Measurements from ENCODE around the gene UPF3A.
A peak's percentile ranks its signal among the peaks of the same experiment; 100 is the strongest.

The UPF3A gene

DNA sequence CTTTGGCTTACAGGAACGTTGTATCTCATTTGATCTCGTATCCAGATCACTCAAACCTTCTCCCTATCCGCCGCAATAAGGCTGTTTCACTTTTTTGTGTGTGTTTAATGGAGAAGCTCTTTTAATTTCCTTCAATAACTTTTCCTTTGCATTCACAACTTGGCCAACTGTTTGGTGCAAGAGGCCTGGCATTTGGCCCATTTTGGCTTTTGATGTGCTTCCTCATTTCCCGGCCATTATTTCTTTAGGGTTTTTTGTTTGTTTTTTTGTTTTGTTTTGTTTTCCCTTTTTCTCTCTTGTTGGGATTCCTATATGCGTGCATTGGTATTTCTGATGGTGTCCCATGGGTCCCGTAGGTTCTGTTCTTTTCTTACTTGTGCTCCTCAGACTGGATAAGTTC is 6.1 kb upstream of the UPF3A start:
- Histone ChIP-seq H3K9me3 (ENCODE audit: control insufficient read depth, insufficient read depth, low read length) (no peaks in the 10 kb centered on the region), H3K4me1 (ENCODE audit: insufficient read depth, low read length) (peaks cover 1% of the 10 kb centered on the region; the same call in 1 of the 2 replicates), H3K9ac (ENCODE audit: low read depth, low read length) (no peak overlapping the region), H3K36me3 (ENCODE audit: insufficient read depth, low read length) (peaks cover 18% of the 10 kb centered on the region)

DNA sequence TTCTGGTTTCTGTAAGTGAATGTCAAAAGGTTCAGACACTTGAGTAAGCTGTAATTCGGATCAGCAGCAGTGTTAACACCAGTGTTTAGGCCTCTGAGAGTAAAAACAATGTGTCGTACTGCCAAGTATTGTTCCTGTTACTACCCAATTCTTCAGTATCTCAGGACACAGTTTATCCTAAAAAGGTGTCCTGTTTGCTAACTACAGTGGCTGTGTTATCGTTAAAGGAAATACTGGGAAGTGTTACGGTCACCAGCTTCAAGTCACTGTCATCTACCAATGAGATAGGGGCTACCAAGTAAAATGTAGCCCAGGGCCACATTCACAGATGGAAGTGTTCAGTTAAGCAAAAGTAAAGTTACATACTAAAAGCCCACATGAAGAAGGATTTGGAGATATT is 2.3 kb upstream of the UPF3A start:
- Histone ChIP-seq H3K9ac (ENCODE audit: low read depth, low read length) (no peak overlapping the region), H3K36me3 (ENCODE audit: insufficient read depth, low read length) (peaks cover 10% of the 10 kb centered on the region)

DNA sequence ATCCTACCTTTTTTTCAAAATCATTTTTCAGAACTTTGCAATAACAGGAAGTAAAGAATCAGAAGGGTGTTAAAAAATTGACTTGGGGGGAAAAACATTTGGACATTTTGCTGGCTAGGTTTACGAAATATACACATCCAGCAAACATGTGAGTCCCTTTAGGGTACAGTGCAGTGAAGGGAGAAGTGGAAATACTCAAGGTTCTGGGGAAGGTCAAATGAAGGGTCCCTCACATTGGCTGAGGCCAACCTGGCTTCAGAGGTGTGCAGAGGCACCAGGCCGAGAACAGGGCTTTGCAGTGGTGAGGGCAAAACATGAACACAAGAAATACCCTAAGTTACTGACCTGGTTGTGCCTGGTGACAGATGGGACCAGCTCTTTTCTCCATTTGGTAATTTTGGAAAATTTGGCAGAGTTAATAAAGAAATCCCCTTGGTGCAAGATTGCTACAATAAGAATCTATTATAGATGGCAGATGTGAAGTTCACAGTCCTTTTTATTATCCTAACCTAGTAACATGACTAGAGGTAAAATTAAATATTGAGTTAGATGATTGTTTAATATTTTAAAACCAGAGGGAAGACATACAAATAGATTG is 1.5 kb upstream of the UPF3A start:
- peaks cover 10% of the 10 kb centered on the region for H3K36me3 ChIP-seq (ENCODE audit: insufficient read depth, low read length)
- peak overlapping the region; percentile 97; the same call in 1 of the 2 replicates for H3K9ac ChIP-seq (ENCODE audit: low read depth, low read length)
- H3K4me1 ChIP-seq (ENCODE audit: insufficient read depth, low read length), result peaks cover 5% of the 10 kb centered on the region; the same call in 1 of the 2 replicates
- H3K9me3 ChIP-seq (ENCODE audit: control insufficient read depth, insufficient read depth, low read length), result no peaks in the 10 kb centered on the region

More for the DNA sequence above, 2.3 kb upstream of the UPF3A start:
- no peaks in the 10 kb centered on the region for H3K9me3 ChIP-seq (ENCODE audit: control insufficient read depth, insufficient read depth, low read length)
- H3K4me1 ChIP-seq (ENCODE audit: insufficient read depth, low read length), result peaks cover 5% of the 10 kb centered on the region; the same call in 1 of the 2 replicates

- H3K9me3 ChIP-seq (ENCODE audit: control insufficient read depth, insufficient read depth, low read length), result no peaks in the 10 kb centered on the region
- H3K36me3 ChIP-seq (ENCODE audit: insufficient read depth, low read length), result peaks cover 11% of the 10 kb centered on the region
- peak overlapping the region; percentile 98 for H3K9ac ChIP-seq (ENCODE audit: low read depth, low read length)
- H3K4me1 ChIP-seq (ENCODE audit: insufficient read depth, low read length), result peaks cover 5% of the 10 kb centered on the region; the same call in 1 of the 2 replicates
Measured at GRCh38 chr13:114282041-114282670, 755 bp downstream of the UPF3A start.

DNA sequence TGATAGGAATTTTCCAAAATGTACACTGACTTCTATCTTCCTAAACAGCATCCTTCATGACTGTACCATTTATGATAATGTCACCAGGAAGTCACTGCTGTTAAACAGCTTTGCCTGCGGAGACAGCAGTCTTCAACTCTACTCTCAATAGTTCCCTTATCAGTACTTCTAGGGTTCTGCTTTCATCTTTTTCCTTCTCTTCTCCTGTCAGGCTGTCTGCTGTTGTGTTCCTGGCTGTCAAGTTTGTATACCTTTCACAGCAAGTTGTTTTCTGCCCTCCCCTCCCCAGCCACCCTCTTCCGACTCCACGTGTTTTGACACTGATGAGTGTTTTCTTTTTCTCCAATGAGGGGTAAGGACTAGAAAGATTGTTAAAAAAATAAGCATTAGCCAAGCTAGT is 2.2 kb downstream of the UPF3A start:
- Histone ChIP-seq H3K9ac (ENCODE audit: low read depth, low read length) (no peak overlapping the region), H3K4me1 (ENCODE audit: insufficient read depth, low read length) (peaks cover 5% of the 10 kb centered on the region; the same call in 1 of the 2 replicates), H3K36me3 (ENCODE audit: insufficient read depth, low read length) (peaks cover 9% of the 10 kb centered on the region), H3K9me3 (ENCODE audit: control insufficient read depth, insufficient read depth, low read length) (no peaks in the 10 kb centered on the region)

DNA sequence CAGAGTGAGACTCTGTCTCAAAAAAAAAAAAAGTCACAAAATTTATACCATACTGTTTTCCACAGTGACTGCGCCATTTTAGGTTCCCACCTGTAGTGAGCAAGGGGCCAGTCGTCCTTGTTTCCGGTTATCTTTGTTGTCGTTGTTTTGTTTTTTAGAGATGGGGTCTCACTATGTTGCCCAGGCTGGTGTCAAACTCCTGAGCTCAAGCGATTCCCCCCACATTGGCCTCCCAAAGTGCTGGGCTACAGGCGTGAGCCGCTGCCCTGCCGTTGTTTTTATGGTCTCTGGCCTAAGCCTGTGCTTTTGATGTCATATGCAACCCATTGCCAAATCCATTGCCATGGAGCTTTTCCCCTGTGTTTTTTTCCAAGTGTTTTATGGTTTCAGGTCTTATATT is 3.3 kb downstream of the UPF3A start:
- H3K9me3 ChIP-seq (ENCODE audit: control insufficient read depth, insufficient read depth, low read length), result no peaks in the 10 kb centered on the region
- H3K4me1 ChIP-seq (ENCODE audit: insufficient read depth, low read length), result peaks cover 5% of the 10 kb centered on the region; the same call in 1 of the 2 replicates
- peaks cover 11% of the 10 kb centered on the region for H3K36me3 ChIP-seq (ENCODE audit: insufficient read depth, low read length)
- no peak overlapping the region for H3K9ac ChIP-seq (ENCODE audit: low read depth, low read length)

DNA sequence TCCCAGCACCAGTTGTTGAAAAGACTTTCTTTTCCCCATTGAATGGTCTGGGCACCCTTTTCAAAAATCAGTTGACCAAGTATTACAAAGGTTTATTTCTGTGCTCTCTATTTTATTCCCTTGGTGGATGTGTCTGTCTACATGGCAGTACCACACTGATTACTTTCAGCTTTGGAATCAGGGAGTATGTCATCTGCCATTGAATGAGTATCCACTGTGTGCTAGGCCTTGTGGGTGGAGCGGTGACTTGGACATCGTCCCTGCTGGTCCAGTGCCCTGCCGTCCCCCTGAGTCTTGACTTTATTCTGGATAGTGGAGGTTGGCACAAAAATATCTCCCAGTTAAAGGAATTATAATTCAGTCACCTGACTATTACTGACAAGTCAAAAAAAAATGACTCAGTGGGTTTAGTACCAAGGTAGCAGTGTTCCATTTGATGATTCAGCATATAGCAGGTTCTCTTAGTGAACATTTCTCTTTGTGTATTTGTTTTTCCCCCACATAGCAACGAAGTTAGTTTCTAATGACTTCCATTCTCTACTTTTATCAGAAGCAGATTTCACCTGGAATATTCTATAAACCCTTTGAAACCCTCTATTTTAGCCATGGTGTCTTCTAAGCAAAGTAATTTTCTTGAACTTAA is 3.9 kb downstream of the UPF3A start:
- peaks cover 4% of the 10 kb centered on the region; the same call in 1 of the 2 replicates for H3K4me1 ChIP-seq (ENCODE audit: insufficient read depth, low read length)

DNA sequence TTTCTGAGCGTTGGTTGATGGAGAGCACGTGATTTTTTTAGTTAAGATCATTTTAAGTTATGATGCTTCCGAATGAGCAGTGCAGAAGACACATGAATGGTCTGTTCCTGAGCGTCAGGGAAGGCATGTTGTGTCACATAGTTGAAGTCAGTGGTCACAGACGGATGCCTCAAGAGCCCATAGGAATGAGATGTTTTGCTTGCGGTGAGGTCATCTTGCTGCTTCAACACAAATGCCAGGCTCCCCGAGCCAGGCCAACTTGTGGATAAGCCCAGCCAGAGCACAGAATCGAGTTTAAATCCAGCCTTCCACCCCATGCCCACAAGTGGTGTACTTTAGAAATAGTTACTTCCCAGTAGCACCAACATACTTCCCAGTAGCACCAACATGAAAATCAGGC is 5.4 kb downstream of the UPF3A start:
- Histone ChIP-seq H3K4me1 (ENCODE audit: insufficient read depth, low read length) (no peaks in the 10 kb centered on the region), H3K9ac (ENCODE audit: low read depth, low read length) (no peak overlapping the region), H3K9me3 (ENCODE audit: control insufficient read depth, insufficient read depth, low read length) (no peaks in the 10 kb centered on the region), H3K36me3 (ENCODE audit: insufficient read depth, low read length) (peaks cover 15% of the 10 kb centered on the region)

More for the DNA sequence above, 3.9 kb downstream of the UPF3A start:
- H3K9ac ChIP-seq (ENCODE audit: low read depth, low read length), result no peak overlapping the region
- peaks cover 15% of the 10 kb centered on the region for H3K36me3 ChIP-seq (ENCODE audit: insufficient read depth, low read length)
- H3K9me3 ChIP-seq (ENCODE audit: control insufficient read depth, insufficient read depth, low read length), result no peaks in the 10 kb centered on the region

- Histone ChIP-seq H3K4me1 (ENCODE audit: insufficient read depth, low read length) (no peaks in the 10 kb centered on the region), H3K9me3 (ENCODE audit: control insufficient read depth, insufficient read depth, low read length) (no peaks in the 10 kb centered on the region), H3K9ac (ENCODE audit: low read depth, low read length) (no peak overlapping the region), H3K36me3 (ENCODE audit: insufficient read depth, low read length) (peaks cover 15% of the 10 kb centered on the region)
Measured at GRCh38 chr13:114288157-114288591, 6.8 kb downstream of the UPF3A start.

GRCh38 chr13:114296448-114296847 is 15.0 kb downstream of the UPF3A start:
- Histone ChIP-seq H3K4me1 (ENCODE audit: insufficient read depth, low read length) (no peaks in the 10 kb centered on the region), H3K9me3 (ENCODE audit: control insufficient read depth, insufficient read depth, low read length) (no peaks in the 10 kb centered on the region), H3K36me3 (ENCODE audit: insufficient read depth, low read length) (peaks cover 3% of the 10 kb centered on the region), H3K9ac (ENCODE audit: low read depth, low read length) (no peak overlapping the region)

GRCh38 chr13:114296902-114297301 is 15.5 kb downstream of the UPF3A start:
- peaks cover 3% of the 10 kb centered on the region for H3K36me3 ChIP-seq (ENCODE audit: insufficient read depth, low read length)
- no peak overlapping the region for H3K9ac ChIP-seq (ENCODE audit: low read depth, low read length)
- H3K9me3 ChIP-seq (ENCODE audit: control insufficient read depth, insufficient read depth, low read length), result no peaks in the 10 kb centered on the region
- no peaks in the 10 kb centered on the region for H3K4me1 ChIP-seq (ENCODE audit: insufficient read depth, low read length)

DNA sequence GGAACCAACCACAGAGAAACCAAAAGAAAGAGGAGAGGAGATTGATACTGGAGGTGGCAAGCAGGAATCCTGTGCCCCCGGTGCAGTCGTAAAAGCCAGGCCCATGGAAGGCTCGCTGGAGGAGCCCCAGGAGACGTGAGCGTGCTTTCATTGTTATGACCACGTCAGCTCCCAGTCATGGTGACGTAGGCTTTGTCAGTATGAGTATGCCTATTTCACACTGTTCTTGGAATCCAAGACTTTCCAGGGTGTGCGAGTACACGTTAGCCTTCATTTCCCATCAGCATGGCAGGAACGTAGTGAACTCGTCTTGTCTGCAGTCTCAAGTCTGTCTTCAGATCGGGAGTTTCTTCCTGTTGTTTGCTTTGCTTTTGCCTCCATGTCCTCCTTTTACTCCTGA is 17.5 kb downstream of the UPF3A start:
- Histone ChIP-seq H3K9ac (ENCODE audit: low read depth, low read length) (no peak overlapping the region), H3K9me3 (ENCODE audit: control insufficient read depth, insufficient read depth, low read length) (no peaks in the 10 kb centered on the region), H3K36me3 (ENCODE audit: insufficient read depth, low read length) (peaks cover 6% of the 10 kb centered on the region; the same call in 1 of the 2 replicates), H3K4me1 (ENCODE audit: insufficient read depth, low read length) (no peaks in the 10 kb centered on the region)

GRCh38 chr13:114299604-114300305 is 18.4 kb downstream of the UPF3A start:
- Histone ChIP-seq H3K9me3 (ENCODE audit: control insufficient read depth, insufficient read depth, low read length) (no peaks in the 10 kb centered on the region), H3K9ac (ENCODE audit: low read depth, low read length) (no peak overlapping the region), H3K4me1 (ENCODE audit: insufficient read depth, low read length) (no peaks in the 10 kb centered on the region), H3K36me3 (ENCODE audit: insufficient read depth, low read length) (peaks cover 11% of the 10 kb centered on the region; the same call in 1 of the 2 replicates)

GRCh38 chr13:114303700-114304327 is 22.4 kb downstream of the UPF3A start:
- H3K4me1 ChIP-seq (ENCODE audit: insufficient read depth, low read length), result no peaks in the 10 kb centered on the region
- H3K36me3 ChIP-seq (ENCODE audit: insufficient read depth, low read length), result peaks cover 15% of the 10 kb centered on the region; the same call in 1 of the 2 replicates
- no peak overlapping the region for H3K9ac ChIP-seq (ENCODE audit: low read depth, low read length)
- no peaks in the 10 kb centered on the region for H3K9me3 ChIP-seq (ENCODE audit: control insufficient read depth, insufficient read depth, low read length)
